ENCODE results near the gene HS3ST4.

HS3ST4 gene

GRCh38 chr16:25894093-25894492 lies 202.3 kb downstream of the HS3ST4 start:
- DNase-seq (ENCODE audit: low read depth in 2 of 2) = no peak

- no peak for DNase-seq (ENCODE audit: low read depth in 2 of 2)
Observed at GRCh38 chr16:25895380-25895779, 203.6 kb downstream of the HS3ST4 start.

GRCh38 chr16:25896411-25896810 lies 204.7 kb downstream of the HS3ST4 start:
- DNase-seq (ENCODE audit: low read depth in 2 of 2) = no peak

GRCh38 chr16:25897702-25898101 lies 205.9 kb downstream of the HS3ST4 start:
- no peak for DNase-seq (ENCODE audit: low read depth in 2 of 2)

GRCh38 chr16:25905810-25906209 lies 214.1 kb downstream of the HS3ST4 start:
- no peak for DNase-seq (ENCODE audit: low read depth in 2 of 2)

GRCh38 chr16:25910971-25911370 lies 219.2 kb downstream of the HS3ST4 start:
- DNase-seq (ENCODE audit: low read depth in 2 of 2) = no peak

- DNase-seq (ENCODE audit: low read depth in 2 of 2) = no peak
Observed at GRCh38 chr16:25912321-25912720, 220.6 kb downstream of the HS3ST4 start.

GRCh38 chr16:25914357-25914962 lies 222.7 kb downstream of the HS3ST4 start:
- no peak for DNase-seq (ENCODE audit: low read depth in 2 of 2)

GRCh38 chr16:25916037-25916436 lies 224.3 kb downstream of the HS3ST4 start:
- no peak for DNase-seq (ENCODE audit: low read depth in 2 of 2)

- DNase-seq (ENCODE audit: low read depth in 2 of 2) = no peak
Observed at GRCh38 chr16:25922438-25922837, 230.7 kb downstream of the HS3ST4 start.

GRCh38 chr16:25925421-25925820 lies 233.7 kb downstream of the HS3ST4 start:
- no peak for DNase-seq (ENCODE audit: low read depth in 2 of 2)

GRCh38 chr16:25931473-25932035 lies 239.8 kb downstream of the HS3ST4 start:
- no peak for DNase-seq (ENCODE audit: low read depth in 2 of 2)

- DNase-seq (ENCODE audit: low read depth in 2 of 2) = no peak
Observed at GRCh38 chr16:25941800-25942499, 250.2 kb downstream of the HS3ST4 start.

GRCh38 chr16:25950586-25951281 lies 259.0 kb downstream of the HS3ST4 start:
- DNase-seq (ENCODE audit: low read depth in 2 of 2) = no peak

- DNase-seq (ENCODE audit: low read depth in 2 of 2) = no peak
Observed at GRCh38 chr16:25951999-25952398, 260.2 kb downstream of the HS3ST4 start.

GRCh38 chr16:25952983-25953382 lies 261.2 kb downstream of the HS3ST4 start:
- DNase-seq (ENCODE audit: low read depth in 2 of 2) = no peak

GRCh38 chr16:25957707-25958106 lies 265.9 kb downstream of the HS3ST4 start:
- DNase-seq (ENCODE audit: low read depth in 2 of 2) = no peak

- no peak for DNase-seq (ENCODE audit: low read depth in 2 of 2)
Observed at GRCh38 chr16:25959221-25959620, 267.5 kb downstream of the HS3ST4 start.

GRCh38 chr16:25966172-25967097 lies 274.7 kb downstream of the HS3ST4 start:
- DNase-seq (ENCODE audit: low read depth in 2 of 2) = peak in 1 of 2 experiments; percentile 5

GRCh38 chr16:25977121-25977520 lies 285.4 kb downstream of the HS3ST4 start:
- no peak for DNase-seq (ENCODE audit: low read depth in 2 of 2)

- no peak for DNase-seq (ENCODE audit: low read depth in 2 of 2)
Observed at GRCh38 chr16:25978218-25978617, 286.5 kb downstream of the HS3ST4 start.

GRCh38 chr16:25988084-25988483 lies 296.3 kb downstream of the HS3ST4 start:
- no peak for DNase-seq (ENCODE audit: low read depth in 2 of 2)
